ENCODE measurements around the gene WDPCP.
"Not testable (repeated sequence)": the region's sequence is repeated elsewhere in the genome, so short reads cannot be mapped to it uniquely, and the experiment has no call there.

The WDPCP gene

DNA sequence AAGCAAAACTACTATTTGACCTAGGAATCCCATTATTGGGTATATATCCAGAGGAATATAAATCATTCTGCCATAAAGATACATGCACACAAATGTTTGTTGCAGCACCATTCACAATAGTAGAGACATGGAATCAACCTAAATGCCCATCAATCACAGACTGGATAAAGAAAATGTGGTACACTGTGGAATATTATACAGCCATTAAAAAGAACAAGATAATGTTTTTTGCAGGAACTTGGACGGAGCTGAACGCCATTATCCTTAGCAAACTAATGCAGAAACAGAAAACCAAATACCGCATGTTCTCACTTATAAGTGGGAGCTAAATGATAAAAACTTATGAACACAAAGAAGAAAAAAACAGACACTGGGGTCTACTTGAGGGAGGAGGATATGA lies 185.4 kb downstream of the WDPCP start:
- H3K27me3 ChIP-seq (ENCODE audit: control insufficient read depth in 1 of 2, insufficient read depth in 2 of 2, low read length in 2 of 2); H3K36me3 ChIP-seq (ENCODE audit: insufficient read depth, low read length); H3K9ac ChIP-seq (ENCODE audit: low read length); H3K27ac ChIP-seq (ENCODE audit: low read depth, low read length); H3K9me3 ChIP-seq (ENCODE audit: low read length); H3K4me1 ChIP-seq (ENCODE audit: insufficient read depth, low read length); H3K4me3 ChIP-seq (ENCODE audit: low read depth in 1 of 2, low read length in 2 of 2): not testable (repeated sequence)

- H3K36me3 ChIP-seq (ENCODE audit: insufficient read depth, low read length) = no peaks in the 10 kb centered on the region
- no peak overlapping the region for H3K27ac ChIP-seq (ENCODE audit: low read depth, low read length)
- no peaks in the 10 kb centered on the region for H3K9me3 ChIP-seq (ENCODE audit: low read length)
- H3K4me1 ChIP-seq (ENCODE audit: insufficient read depth, low read length) = no peaks in the 10 kb centered on the region
- H3K4me3 ChIP-seq (ENCODE audit: low read depth in 1 of 2, low read length in 2 of 2) = no peak overlapping the region
- no peaks in the 10 kb centered on the region for H3K27me3 ChIP-seq (ENCODE audit: control insufficient read depth in 1 of 2, insufficient read depth in 2 of 2, low read length in 2 of 2)
- no peak overlapping the region for H3K9ac ChIP-seq (ENCODE audit: low read length)
These were observed 189.1 kb downstream of the WDPCP start for GRCh38 chr2:63399156-63399555.

- no peaks in the 10 kb centered on the region for H3K9me3 ChIP-seq (ENCODE audit: low read length)
- H3K9ac ChIP-seq (ENCODE audit: low read length) = no peak overlapping the region
- no peaks in the 10 kb centered on the region for H3K36me3 ChIP-seq (ENCODE audit: insufficient read depth, low read length)
- no peaks in the 10 kb centered on the region for H3K27me3 ChIP-seq (ENCODE audit: control insufficient read depth in 1 of 2, insufficient read depth in 2 of 2, low read length in 2 of 2)
- no peaks in the 10 kb centered on the region for H3K4me1 ChIP-seq (ENCODE audit: insufficient read depth, low read length)
- H3K4me3 ChIP-seq (ENCODE audit: low read depth in 1 of 2, low read length in 2 of 2) = no peak overlapping the region
- no peak overlapping the region for H3K27ac ChIP-seq (ENCODE audit: low read depth, low read length)
These were observed 208.8 kb downstream of the WDPCP start for GRCh38 chr2:63379451-63379850.

GRCh38 chr2:63378589-63378988 lies 209.7 kb downstream of the WDPCP start:
- no peaks in the 10 kb centered on the region for H3K27me3 ChIP-seq (ENCODE audit: control insufficient read depth in 1 of 2, insufficient read depth in 2 of 2, low read length in 2 of 2)
- no peaks in the 10 kb centered on the region for H3K4me1 ChIP-seq (ENCODE audit: insufficient read depth, low read length)
- H3K9ac ChIP-seq (ENCODE audit: low read length) = no peak overlapping the region
- no peaks in the 10 kb centered on the region for H3K9me3 ChIP-seq (ENCODE audit: low read length)
- H3K36me3 ChIP-seq (ENCODE audit: insufficient read depth, low read length) = no peaks in the 10 kb centered on the region
- no peak overlapping the region for H3K27ac ChIP-seq (ENCODE audit: low read depth, low read length)
- H3K4me3 ChIP-seq (ENCODE audit: low read depth in 1 of 2, low read length in 2 of 2) = no peak overlapping the region

DNA sequence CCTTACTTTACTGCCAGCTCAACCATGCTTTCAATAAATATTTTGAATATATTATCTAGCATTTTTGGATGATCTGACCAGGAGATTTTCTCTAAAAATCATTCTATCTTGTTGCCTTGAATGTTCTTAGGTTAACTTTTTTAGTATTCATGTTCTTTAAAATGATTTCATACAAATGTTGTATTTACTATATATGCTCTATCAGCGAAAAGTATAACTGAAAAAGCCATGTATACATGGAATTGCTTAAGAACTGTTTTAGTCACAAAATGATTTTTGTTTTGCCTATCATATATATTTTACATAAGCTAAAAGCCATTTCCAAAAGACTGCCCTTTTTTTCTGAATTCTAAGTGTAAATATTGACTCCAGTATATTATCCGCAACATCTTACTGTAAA lies 213.9 kb downstream of the WDPCP start:
- Histone ChIP-seq H3K4me1 (ENCODE audit: insufficient read depth, low read length) (no peaks in the 10 kb centered on the region), H3K4me3 (ENCODE audit: low read depth in 1 of 2, low read length in 2 of 2) (no peak overlapping the region), H3K9me3 (ENCODE audit: low read length) (no peaks in the 10 kb centered on the region), H3K9ac (ENCODE audit: low read length) (no peak overlapping the region), H3K27me3 (ENCODE audit: control insufficient read depth in 1 of 2, insufficient read depth in 2 of 2, low read length in 2 of 2) (no peaks in the 10 kb centered on the region), H3K27ac (ENCODE audit: low read depth, low read length) (no peak overlapping the region), H3K36me3 (ENCODE audit: insufficient read depth, low read length) (no peaks in the 10 kb centered on the region)

- H3K4me1 ChIP-seq (ENCODE audit: insufficient read depth, low read length) = no peaks in the 10 kb centered on the region
- no peaks in the 10 kb centered on the region for H3K36me3 ChIP-seq (ENCODE audit: insufficient read depth, low read length)
- no peaks in the 10 kb centered on the region for H3K9me3 ChIP-seq (ENCODE audit: low read length)
- no peak overlapping the region for H3K27ac ChIP-seq (ENCODE audit: low read depth, low read length)
- no peak overlapping the region for H3K4me3 ChIP-seq (ENCODE audit: low read depth in 1 of 2, low read length in 2 of 2)
- no peaks in the 10 kb centered on the region for H3K27me3 ChIP-seq (ENCODE audit: control insufficient read depth in 1 of 2, insufficient read depth in 2 of 2, low read length in 2 of 2)
- H3K9ac ChIP-seq (ENCODE audit: low read length) = no peak overlapping the region
These were observed 215.7 kb downstream of the WDPCP start for GRCh38 chr2:63372549-63372948.

- Histone ChIP-seq H3K36me3 (ENCODE audit: insufficient read depth, low read length) (no peaks in the 10 kb centered on the region), H3K9ac (ENCODE audit: low read length) (no peak overlapping the region), H3K9me3 (ENCODE audit: low read length) (no peaks in the 10 kb centered on the region), H3K27ac (ENCODE audit: low read depth, low read length) (no peak overlapping the region), H3K4me1 (ENCODE audit: insufficient read depth, low read length) (no peaks in the 10 kb centered on the region), H3K4me3 (ENCODE audit: low read depth in 1 of 2, low read length in 2 of 2) (no peak overlapping the region), H3K27me3 (ENCODE audit: control insufficient read depth in 1 of 2, insufficient read depth in 2 of 2, low read length in 2 of 2) (no peaks in the 10 kb centered on the region)
These were observed 219.1 kb downstream of the WDPCP start for GRCh38 chr2:63369146-63369545.

DNA sequence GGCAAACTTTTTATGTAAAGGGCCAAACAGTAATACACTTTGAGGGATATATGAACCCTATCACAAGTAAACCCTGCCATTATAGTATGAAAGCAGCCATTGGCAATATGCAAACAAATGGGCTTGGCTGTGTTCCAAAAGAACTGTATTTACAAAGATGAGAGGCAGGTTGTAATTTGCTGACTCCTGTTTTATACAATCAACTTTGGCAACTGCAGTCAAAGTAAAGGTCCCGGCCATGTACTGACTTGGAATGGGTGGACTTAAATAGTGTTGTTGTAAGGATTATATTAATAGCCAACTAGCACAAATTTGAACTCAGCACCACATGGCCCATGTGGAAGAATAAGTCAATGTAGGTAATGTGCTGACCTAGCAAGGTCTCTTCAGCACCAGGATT lies 223.4 kb downstream of the WDPCP start:
- H3K4me3 ChIP-seq (ENCODE audit: low read depth in 1 of 2, low read length in 2 of 2) = no peak overlapping the region
- H3K9ac ChIP-seq (ENCODE audit: low read length) = no peak overlapping the region
- H3K36me3 ChIP-seq (ENCODE audit: insufficient read depth, low read length) = no peaks in the 10 kb centered on the region
- no peaks in the 10 kb centered on the region for H3K27me3 ChIP-seq (ENCODE audit: control insufficient read depth in 1 of 2, insufficient read depth in 2 of 2, low read length in 2 of 2)
- no peak overlapping the region for H3K27ac ChIP-seq (ENCODE audit: low read depth, low read length)
- H3K9me3 ChIP-seq (ENCODE audit: low read length) = no peaks in the 10 kb centered on the region
- H3K4me1 ChIP-seq (ENCODE audit: insufficient read depth, low read length) = no peaks in the 10 kb centered on the region

GRCh38 chr2:63357722-63358121 lies 230.6 kb downstream of the WDPCP start:
- H3K36me3 ChIP-seq (ENCODE audit: insufficient read depth, low read length); H3K4me3 ChIP-seq (ENCODE audit: low read depth in 1 of 2, low read length in 2 of 2); H3K27ac ChIP-seq (ENCODE audit: low read depth, low read length); H3K27me3 ChIP-seq (ENCODE audit: control insufficient read depth in 1 of 2, insufficient read depth in 2 of 2, low read length in 2 of 2); H3K4me1 ChIP-seq (ENCODE audit: insufficient read depth, low read length); H3K9me3 ChIP-seq (ENCODE audit: low read length); H3K9ac ChIP-seq (ENCODE audit: low read length): not testable (repeated sequence)

DNA sequence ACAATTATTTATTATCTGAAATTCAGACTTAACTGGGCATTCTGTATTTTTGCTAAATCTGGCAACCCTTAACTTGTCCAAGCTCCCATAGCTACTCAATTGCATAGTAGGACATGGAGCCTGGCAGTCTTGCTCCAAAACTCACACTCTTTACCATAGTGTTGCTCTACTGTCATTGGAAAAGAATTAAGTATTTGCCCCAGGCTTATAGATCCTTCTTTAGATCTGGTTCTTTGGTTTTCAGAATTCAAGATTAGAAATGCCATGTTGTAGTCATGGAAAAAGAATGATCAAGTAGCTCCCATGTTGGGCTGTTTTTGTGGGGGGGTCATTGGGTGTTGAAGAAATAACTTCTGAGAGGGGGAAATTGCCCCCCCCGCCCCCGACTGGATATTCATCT lies 240.9 kb downstream of the WDPCP start:
- Histone ChIP-seq H3K27me3 (ENCODE audit: control insufficient read depth in 1 of 2, insufficient read depth in 2 of 2, low read length in 2 of 2) (no peaks in the 10 kb centered on the region), H3K27ac (ENCODE audit: low read depth, low read length) (no peak overlapping the region), H3K9ac (ENCODE audit: low read length) (no peak overlapping the region), H3K36me3 (ENCODE audit: insufficient read depth, low read length) (no peaks in the 10 kb centered on the region), H3K4me3 (ENCODE audit: low read depth in 1 of 2, low read length in 2 of 2) (no peak overlapping the region), H3K9me3 (ENCODE audit: low read length) (peaks cover 12% of the 10 kb centered on the region), H3K4me1 (ENCODE audit: insufficient read depth, low read length) (no peaks in the 10 kb centered on the region)

- no peaks in the 10 kb centered on the region for H3K27me3 ChIP-seq (ENCODE audit: control insufficient read depth in 1 of 2, insufficient read depth in 2 of 2, low read length in 2 of 2)
- H3K4me1 ChIP-seq (ENCODE audit: insufficient read depth, low read length) = no peaks in the 10 kb centered on the region
- H3K9me3 ChIP-seq (ENCODE audit: low read length) = peaks cover 12% of the 10 kb centered on the region
- H3K9ac ChIP-seq (ENCODE audit: low read length) = no peak overlapping the region
- H3K27ac ChIP-seq (ENCODE audit: low read depth, low read length) = no peak overlapping the region
- H3K4me3 ChIP-seq (ENCODE audit: low read depth in 1 of 2, low read length in 2 of 2) = no peak overlapping the region
- no peaks in the 10 kb centered on the region for H3K36me3 ChIP-seq (ENCODE audit: insufficient read depth, low read length)
These were observed 241.9 kb downstream of the WDPCP start for GRCh38 chr2:63346411-63346810.

DNA sequence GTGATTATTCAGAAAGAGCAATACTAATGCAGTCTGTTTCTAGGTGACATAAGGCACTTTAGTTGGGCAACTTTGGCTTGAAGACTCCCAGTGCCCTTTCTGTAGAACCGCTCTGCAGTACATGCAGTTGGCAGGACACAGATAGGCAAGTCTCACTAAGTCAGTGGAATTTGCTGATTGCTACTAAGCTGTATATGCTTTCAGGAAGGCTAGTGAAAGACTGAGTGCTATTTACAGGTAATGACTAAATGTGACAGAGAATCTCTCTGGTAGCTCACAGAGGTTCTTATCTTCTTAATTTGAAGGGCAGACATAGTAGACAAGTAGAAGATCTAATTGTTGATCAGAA lies 243.0 kb downstream of the WDPCP start:
- Histone ChIP-seq H3K4me1 (ENCODE audit: insufficient read depth, low read length) (no peaks in the 10 kb centered on the region), H3K27ac (ENCODE audit: low read depth, low read length) (no peak overlapping the region), H3K36me3 (ENCODE audit: insufficient read depth, low read length) (no peaks in the 10 kb centered on the region), H3K9ac (ENCODE audit: low read length) (no peak overlapping the region), H3K27me3 (ENCODE audit: control insufficient read depth in 1 of 2, insufficient read depth in 2 of 2, low read length in 2 of 2) (no peaks in the 10 kb centered on the region), H3K9me3 (ENCODE audit: low read length) (peaks cover 12% of the 10 kb centered on the region), H3K4me3 (ENCODE audit: low read depth in 1 of 2, low read length in 2 of 2) (no peak overlapping the region)
